Choroid plexus epithelial cell (primary cell): ENCODE results near the gene STK38L.
A peak's percentile ranks its signal among the peaks of the same experiment; 100 is the strongest.

ENCODE experiments used
- DNase-seq: peaks from one replicate; pipeline ENCODE4 v3.0.0-alpha.2; 2010; ENCODE audit warnings: low read depth
- H3K4me3 ChIP-seq: 2 replicates; pipeline ENCODE4 v1.5.1; 2011; ENCODE audit warnings: low read depth, mild to moderate bottlenecking, control low read depth, low read length, moderate library complexity
- TF ChIP-seq, protein P1 (sequence below): conservative IDR thresholded peaks from 2 replicates; pipeline ENCODE4 v1.5.1; 2011; ENCODE audit warnings: low read depth, mild to moderate bottlenecking, control low read depth, inconsistent platforms, low read length, moderate library complexity

The STK38L gene

DNA sequence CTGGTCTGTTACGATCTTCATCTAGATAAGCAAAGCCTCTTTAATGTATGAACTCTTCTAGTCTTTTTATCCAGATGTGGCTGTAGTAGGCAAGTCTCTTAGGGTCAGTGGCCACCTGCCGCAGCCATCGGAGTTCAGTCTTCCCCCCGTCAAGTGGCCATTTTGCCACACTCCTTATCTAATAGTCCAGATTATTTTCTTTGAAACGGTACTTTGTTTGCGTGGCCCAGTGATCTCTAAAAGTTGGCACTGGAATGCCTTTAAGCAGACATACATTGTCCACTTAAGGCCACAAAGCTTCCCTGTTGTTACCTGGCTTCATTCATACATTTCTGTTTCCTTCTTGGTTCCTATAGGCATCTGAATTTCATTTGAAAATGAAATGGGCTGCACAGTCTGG lies 52.6 kb downstream of the STK38L start:
- DNase-seq, result no peak
- no peak overlapping the region for H3K4me3 ChIP-seq
- TF ChIP-seq, protein P1, sequence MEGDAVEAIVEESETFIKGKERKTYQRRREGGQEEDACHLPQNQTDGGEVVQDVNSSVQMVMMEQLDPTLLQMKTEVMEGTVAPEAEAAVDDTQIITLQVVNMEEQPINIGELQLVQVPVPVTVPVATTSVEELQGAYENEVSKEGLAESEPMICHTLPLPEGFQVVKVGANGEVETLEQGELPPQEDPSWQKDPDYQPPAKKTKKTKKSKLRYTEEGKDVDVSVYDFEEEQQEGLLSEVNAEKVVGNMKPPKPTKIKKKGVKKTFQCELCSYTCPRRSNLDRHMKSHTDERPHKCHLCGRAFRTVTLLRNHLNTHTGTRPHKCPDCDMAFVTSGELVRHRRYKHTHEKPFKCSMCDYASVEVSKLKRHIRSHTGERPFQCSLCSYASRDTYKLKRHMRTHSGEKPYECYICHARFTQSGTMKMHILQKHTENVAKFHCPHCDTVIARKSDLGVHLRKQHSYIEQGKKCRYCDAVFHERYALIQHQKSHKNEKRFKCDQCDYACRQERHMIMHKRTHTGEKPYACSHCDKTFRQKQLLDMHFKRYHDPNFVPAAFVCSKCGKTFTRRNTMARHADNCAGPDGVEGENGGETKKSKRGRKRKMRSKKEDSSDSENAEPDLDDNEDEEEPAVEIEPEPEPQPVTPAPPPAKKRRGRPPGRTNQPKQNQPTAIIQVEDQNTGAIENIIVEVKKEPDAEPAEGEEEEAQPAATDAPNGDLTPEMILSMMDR, result no peak

DNA sequence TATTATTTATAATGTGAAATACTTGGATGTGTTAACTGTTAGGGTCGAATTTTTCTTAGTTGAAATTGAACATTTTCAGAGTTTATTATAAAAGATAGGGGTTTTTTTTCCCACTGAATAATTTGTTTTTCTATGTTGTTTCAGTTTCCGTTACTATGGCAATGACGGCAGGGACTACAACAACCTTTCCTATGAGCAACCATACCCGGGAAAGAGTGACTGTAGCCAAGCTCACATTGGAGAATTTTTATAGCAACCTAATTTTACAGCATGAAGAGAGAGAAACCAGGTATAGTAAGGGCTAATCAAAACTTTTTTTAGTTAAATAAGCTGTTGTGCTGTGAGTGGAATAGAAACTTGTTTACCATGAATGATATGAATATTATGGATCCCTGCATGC lies 53.5 kb downstream of the STK38L start:
- H3K4me3 ChIP-seq, result no peak overlapping the region
- peak; percentile 31 for DNase-seq
- TF ChIP-seq, protein P1, result no peak

DNA sequence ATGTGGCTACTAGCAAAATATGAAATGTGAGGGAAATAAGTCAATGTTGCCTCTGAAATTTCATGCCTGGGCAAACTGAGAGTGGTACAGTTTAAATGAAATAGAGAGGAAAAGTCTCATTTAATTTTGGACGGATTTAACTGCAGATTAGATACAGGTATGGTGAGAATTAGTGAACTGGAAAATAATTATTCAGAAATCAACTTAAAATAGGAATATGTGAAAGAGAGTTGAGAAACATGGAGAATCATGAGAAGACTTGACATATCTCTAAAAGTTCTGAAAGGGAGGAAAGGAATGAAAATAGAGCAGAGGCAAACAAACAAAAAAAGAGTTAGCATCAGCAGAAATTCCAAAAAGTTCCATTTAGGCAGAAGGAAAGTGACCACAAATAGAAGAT lies 55.0 kb downstream of the STK38L start:
- no peak for DNase-seq
- TF ChIP-seq, protein P1, result no peak

DNA sequence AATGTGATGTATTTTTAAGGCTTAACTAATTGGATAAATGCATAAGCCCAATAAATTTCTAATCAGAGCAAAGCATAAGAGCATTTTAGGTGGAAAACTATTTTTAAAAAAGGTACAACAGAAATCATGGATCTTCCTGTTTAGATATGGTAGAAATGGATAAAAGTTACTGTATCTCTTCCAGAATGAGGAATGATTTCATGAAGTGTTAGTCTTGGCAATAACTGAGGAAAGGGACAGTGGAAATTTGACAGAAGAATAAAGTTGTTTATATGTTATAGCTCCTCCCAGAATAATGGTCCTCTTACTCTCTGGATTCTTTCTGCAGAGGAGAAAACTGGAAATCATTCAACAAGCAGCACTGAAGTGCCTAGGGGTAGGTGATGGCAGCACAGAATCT lies 56.1 kb downstream of the STK38L start:
- DNase-seq, result no peak
- TF ChIP-seq, protein P1, result no peak
- no peak overlapping the region for H3K4me3 ChIP-seq

More for the DNA sequence above, 55.0 kb downstream of the STK38L start:
- no peak overlapping the region for H3K4me3 ChIP-seq

DNA sequence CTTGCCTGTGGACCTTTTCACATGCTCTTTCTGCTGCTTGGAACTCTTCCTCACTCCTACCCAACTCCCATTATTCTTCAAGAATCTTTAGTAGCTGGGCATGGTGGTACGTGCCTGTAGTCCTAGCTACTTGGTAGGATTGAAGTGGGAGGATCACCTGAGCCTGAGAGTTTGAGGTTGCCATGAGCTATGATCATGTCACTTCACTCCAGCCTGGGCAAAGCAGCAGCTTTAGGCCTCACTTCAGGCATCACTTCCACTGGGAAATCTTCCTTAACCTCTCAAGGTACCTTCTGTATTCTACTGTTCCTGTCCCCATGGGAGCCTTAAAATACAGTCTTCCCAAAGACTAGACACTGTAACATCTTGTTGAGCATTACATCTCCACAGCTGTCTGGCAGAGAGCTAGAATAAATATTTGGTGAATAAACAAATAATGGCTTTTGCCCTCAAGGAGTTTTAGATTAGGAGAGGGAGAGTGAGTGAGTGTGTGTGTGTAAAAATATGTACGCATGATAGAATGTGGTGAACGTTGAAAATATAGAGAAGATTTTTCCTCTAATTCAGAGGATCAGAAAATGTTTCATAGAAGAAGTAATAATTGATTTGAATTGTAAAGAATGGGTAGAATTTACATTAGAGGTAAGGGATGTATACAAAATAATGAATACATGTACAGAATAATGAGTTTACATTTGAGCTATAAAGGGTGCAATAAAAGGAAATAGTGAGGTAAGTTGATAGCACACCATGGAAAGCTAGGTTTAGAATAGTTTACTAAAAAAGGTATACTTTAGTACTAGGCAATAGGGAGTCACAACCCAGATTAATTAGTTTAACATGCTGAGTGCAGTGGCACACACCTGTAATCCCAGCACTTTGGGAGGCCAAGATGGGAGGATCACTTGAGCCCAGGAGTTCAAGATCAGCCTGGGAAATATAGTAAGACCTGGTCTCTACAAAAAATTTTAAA lies 59.3 kb downstream of the STK38L start:
- DNase-seq, result peak; percentile 57
- H3K4me3 ChIP-seq, result no peak overlapping the region
- TF ChIP-seq, protein P1, result no peak

DNA sequence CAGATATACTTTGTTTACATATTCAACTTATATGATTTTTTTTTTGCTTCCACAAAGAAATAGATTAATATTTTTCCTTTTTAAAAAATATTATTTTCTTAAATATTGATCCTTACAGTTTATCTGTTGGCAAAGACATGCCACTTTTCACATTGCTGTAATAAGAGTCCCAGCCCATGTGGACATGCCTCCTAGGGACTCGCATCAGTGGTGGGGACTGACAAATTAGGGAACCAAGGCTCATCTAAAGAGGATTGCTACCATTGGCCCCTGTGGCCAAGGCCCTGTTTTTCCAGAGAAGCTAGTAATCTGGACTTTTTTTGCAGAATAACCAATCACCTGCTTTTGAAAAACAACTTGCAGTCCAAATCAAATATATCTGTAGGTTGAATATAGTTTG lies 60.8 kb downstream of the STK38L start:
- H3K4me3 ChIP-seq, result no peak overlapping the region
- DNase-seq, result no peak
- TF ChIP-seq, protein P1, result no peak
